Measurements from ENCODE around the gene U2AF1.
"Not testable (repeated sequence)": the region's sequence is repeated elsewhere in the genome, so short reads cannot be mapped to it uniquely, and the experiment has no call there.

- not testable (repeated sequence) for TF ChIP-seq CTCF, POLR2A (IDR thresholded peaks at IDR 0.05)
These were observed 5.1 kb downstream of the U2AF1 start for GRCh38 chr21:43102281-43102680.
